SK-MEL-5 (cell line): ENCODE measurements around the gene GALNTL6. TPM values are rescaled to one million over a fixed set of nuclear protein-coding genes. Genes with fewer than 3 reads are reported as not detected.

ENCODE experiments used
- DNase-seq: peaks from one replicate; pipeline ENCODE4 v3.0.0-alpha.2; 2016; ENCODE audit warnings: low read depth, low spot score
- in situ Hi-C: cut with HindIII; loops from 2 replicates; pipeline ENCODE4 v1.10.0; 2016; ENCODE audit warnings: low sequenced_read_pairs, high pct_unique_total_duplicates, low pct_unique_long_range_greater_than_20kb
- total RNA-seq: library from RNA; depleted of rRNA; stranded (reverse); fragments of >200 nt; shearing (Covaris generic); gene quantifications from 2 replicates; pipeline ENCODE4 v1.2.3, GENCODE V29; 2014

Gene GALNTL6
- total RNA-seq, 1 experiment from 2014 or later = 2.4 TPM

DNA sequence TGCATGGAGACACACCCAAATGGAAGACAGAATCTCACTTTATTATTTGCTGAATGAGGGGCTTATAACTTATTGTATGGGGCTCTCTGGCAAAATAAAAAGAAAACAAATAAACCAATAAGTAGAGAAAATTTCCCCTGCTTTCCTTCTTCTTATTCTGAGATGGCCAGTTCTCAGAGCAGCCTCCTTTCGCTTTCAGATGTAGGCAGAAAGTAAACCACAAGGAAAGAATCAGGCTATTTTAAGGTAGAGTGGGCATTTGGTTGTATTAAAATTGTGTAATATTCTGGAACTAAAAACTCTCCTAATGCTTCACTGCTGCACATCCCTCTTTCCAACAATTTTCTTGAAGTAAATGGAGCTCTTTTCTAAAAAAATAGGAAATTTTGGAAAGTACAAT lies 241.8 kb downstream of the GALNTL6 start:
- in situ Hi-C loops = no loop called here
- no peak for DNase-seq

DNA sequence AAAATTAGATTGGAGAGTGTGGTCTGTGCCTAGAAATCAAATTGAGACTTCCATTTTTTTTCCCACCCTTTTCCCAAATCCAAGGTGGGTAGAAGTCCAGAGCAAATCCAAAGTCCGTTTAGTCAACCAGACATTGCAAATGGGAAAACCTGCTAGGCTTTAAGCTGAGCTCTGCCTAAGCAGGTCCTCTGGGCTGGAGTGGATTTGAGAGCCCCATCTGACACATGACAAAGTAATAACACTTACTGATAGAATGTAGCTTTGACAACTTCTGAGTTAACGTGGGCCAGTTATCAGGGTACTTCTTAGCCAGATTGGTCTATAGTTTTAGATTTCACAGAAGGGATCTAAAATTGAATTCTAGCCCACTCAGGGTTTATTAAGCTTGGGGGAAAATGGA lies 242.3 kb downstream of the GALNTL6 start:
- DNase-seq = no peak

DNA sequence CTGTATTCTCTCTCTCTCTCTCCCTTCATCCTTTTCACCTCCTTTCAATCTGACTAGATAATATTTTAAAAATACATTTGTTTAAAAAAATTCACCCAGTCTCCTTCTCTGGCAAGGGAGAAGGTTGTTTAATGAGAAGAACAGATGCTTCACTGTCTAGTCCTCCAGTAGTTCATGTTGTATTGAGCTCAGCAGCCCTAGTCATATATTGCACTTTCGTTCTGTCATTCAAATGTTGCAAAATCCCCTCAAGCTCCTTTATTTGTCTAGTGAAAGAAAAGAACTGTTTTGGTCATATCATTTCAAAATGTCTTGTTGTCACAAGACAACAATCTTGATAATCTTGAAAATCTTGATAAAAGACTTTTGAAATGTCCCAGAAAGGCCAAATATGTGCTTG lies 248.0 kb downstream of the GALNTL6 start:
- in situ Hi-C loops = no loop called here
- DNase-seq = peak; percentile 61

More for the DNA sequence above, 242.3 kb downstream of the GALNTL6 start:
- in situ Hi-C loops = no loop called here

DNA sequence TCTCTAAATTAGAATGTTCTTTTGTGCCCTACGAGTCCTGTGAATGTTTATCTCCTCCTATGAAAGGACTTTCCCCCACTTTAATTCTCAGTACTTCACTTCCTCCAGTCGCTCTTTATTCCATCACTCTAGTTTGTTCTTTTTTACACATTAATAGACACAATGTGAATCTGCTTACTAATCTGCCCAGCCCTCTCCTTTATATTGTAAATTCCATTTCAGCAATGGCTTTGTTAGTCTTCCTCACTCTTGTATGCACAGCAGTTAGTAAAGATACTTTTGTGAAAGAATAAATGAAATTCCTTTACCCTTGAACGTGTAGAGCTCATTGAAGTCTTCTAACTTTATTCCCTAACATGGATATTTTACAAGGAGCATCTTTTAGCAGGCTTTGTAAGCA lies 255.3 kb downstream of the GALNTL6 start:
- no peak for DNase-seq
- in situ Hi-C loops = no loop called here

- in situ Hi-C loops = no loop called here
- no peak for DNase-seq
These were observed 260.4 kb downstream of the GALNTL6 start for GRCh38 chr4:172073590-172073989.

DNA sequence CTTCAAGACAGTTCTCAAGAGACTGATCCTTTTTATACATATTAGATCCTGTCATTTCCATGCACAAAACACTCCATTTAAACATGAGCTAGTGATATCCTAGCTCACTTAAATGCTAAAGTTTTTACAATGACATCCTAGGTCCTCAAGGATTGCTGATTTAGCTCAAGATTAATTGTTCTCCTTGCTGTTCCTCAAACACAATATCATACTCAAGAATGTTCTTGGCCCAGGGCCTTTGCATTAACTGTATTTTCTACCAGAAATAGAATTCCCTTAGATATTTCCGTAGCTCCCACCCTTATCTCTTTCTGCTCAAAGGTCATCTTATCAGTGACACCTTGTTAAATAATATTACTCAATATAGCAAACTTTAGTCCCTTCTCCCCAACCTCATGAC lies 270.1 kb downstream of the GALNTL6 start:
- no peak for DNase-seq
- in situ Hi-C loops = no loop called here

- no peak for DNase-seq
- in situ Hi-C loops = no loop called here
These were observed 275.4 kb downstream of the GALNTL6 start for GRCh38 chr4:172088556-172088955.

DNA sequence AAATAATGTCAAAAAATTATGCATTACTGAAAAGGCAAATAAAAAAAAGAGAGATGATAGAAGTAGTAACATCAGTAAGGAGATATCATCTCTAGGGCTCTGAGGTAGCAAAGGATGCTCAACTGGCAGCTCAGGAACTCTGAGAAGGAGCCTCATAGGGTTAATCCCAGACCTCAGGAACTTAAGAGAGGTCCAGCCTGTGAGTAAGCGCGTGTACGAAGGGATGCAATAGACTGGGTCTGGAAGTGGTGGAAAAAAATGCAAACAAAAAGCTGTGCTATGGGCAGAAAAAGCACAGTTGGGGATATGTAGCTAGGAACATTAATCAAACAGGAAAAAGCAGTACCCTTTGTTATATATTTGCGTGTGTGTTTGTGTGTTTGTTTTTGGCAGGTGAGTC lies 282.0 kb downstream of the GALNTL6 start:
- in situ Hi-C loops = no loop called here
- no peak for DNase-seq

- in situ Hi-C loops = no loop called here
- DNase-seq = no peak
These were observed 283.6 kb downstream of the GALNTL6 start for GRCh38 chr4:172096786-172097185.

DNA sequence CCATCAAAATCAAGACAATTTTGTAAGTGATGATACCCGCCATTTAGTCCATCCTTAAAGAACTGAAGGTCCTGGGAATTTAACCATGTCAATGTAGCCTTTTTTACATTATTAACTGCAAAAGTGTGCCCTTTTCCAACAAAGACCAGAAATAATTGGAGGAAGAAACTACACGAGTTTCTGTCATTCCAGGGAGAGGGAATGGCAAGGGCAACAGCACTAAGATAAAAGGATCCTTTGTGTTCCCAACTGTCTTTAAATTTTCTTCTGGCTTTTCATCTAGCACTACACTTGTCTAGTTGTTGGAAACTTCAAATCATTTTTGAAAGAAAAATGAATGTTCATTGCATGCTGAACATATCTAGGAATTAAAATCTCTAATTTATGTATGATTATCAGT lies 286.2 kb downstream of the GALNTL6 start:
- in situ Hi-C loops = no loop called here
- DNase-seq = peak; percentile 27

DNA sequence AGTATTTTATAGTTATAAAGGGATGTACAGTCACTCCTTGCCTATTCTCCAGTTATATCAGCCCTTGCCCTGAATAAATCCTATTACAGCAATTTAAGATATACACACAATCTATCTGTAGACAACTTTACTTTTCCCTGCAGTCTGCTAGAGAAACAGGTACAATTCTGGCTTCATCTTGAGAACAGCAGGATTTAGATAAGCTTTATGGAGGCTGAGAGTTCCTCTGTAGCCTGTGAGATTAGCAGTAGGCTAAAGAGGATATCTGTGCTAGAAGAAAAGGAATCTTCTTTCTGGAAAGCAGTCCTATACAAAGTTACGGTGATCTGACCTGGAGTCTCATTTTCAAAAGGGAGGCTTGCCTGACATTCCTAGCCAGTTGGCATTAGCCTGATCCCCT lies 290.3 kb downstream of the GALNTL6 start:
- no peak for DNase-seq
- in situ Hi-C loops = no loop called here

DNA sequence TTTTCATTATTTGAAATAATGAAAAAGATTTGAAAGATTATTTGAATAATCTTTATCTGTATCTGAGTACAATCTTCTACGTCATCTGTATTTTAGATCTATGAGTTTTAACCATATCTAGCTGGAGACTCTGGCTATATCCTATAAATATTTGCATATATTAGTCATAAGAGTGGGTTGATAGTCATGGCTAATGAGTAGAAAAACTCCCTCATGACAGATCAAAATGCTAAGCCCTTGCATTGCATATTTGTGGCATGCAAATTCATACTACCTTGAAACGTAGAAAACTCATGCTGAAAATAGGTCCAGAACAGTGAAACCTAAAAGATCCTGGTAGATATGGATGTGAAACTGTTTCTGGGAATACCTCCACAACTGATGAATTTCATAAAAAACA lies 291.3 kb downstream of the GALNTL6 start:
- in situ Hi-C loops = no loop called here
- DNase-seq = no peak

DNA sequence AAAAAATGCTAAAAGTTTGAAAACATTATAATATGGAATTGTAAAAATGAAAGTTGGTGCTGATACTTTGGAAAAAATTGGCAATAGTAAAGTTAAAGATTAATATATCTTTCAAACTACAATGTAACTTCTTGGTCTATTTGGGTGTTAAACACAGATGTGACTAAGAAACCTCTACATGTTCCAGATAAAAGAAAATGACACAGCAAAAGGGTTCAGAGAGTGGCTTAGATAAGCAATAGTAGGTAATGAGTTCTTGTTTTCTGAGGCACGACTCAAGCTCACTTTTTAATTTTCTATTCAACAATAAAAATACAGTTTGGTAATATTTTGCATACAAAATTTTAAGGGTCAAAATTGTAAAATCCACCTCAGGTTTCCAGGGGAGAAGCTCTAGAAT lies 292.7 kb downstream of the GALNTL6 start:
- in situ Hi-C loops = no loop called here
- no peak for DNase-seq

GRCh38 chr4:172109466-172109865 lies 296.3 kb downstream of the GALNTL6 start:
- no peak for DNase-seq
- in situ Hi-C loops = no loop called here

GRCh38 chr4:172124656-172125308 lies 311.6 kb downstream of the GALNTL6 start:
- in situ Hi-C loops = no loop called here
- DNase-seq = no peak

GRCh38 chr4:172125443-172125842 lies 312.2 kb downstream of the GALNTL6 start:
- DNase-seq = no peak
- in situ Hi-C loops = no loop called here

GRCh38 chr4:172127168-172127567 lies 314.0 kb downstream of the GALNTL6 start:
- no peak for DNase-seq
- in situ Hi-C loops = no loop called here

DNA sequence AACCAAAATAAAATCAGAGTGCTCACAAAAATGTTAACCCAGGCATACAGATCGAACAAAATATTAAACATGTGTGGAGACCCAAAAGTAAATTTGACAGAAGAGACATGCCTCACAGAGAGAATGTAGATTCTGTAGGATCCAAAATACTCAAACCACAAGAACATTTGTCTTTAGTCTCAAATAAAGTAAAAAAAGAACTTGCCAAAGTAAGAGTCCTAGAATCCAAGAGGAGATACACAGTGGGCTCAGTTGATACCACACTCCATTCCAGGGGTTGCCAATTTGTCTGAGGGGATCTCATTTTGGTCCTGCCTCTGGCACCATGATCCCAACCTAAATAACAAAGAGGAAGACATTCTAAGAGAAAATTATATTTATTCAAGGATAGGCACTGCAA lies 316.4 kb downstream of the GALNTL6 start:
- in situ Hi-C loops = no loop called here
- DNase-seq = no peak

- in situ Hi-C loops = no loop called here
These were observed 321.3 kb downstream of the GALNTL6 start for GRCh38 chr4:172134521-172134920.

GRCh38 chr4:172141025-172141424 lies 327.8 kb downstream of the GALNTL6 start:
- no peak for DNase-seq
- in situ Hi-C loops = no loop called here

More at GRCh38 chr4:172134521-172134920, 321.3 kb downstream of the GALNTL6 start:
- no peak for DNase-seq
